ENCODE measurements around the gene CHAF1B. TPM values are rescaled to one million over a fixed set of nuclear protein-coding genes. Genes with fewer than 3 reads are reported as not detected.

CHAF1B gene
- total and polyA plus RNA-seq, 2 of the 8 experiments (the other 6 are each of a cell fraction or from before 2014, with no cell fraction given), result 11.8 to 23.1 TPM

GRCh38 chr21:36431252-36431651 lies 46.1 kb downstream of the CHAF1B start (continued):
- no peak for TF ChIP-seq NANOG (IDR thresholded peaks at IDR 0.05; ENCODE audit: insufficient read depth, low read depth, low read length, poor library complexity, severe bottlenecking)
- no peak for TF ChIP-seq CHD7 (IDR thresholded peaks at IDR 0.05; ENCODE audit: insufficient replicate concordance, low read length)
- no peak for TF ChIP-seq TBP (IDR thresholded peaks at IDR 0.05; ENCODE audit: low read depth, low read length)
- no peak for TF ChIP-seq SIN3A (conservative IDR thresholded peaks at IDR 0.05 in 1 of 2, IDR thresholded peaks at IDR 0.05 in 1 of 2; ENCODE audit: low read depth in 1 of 2, low read length in 2 of 2)

Data from H1 (cell line).